ENCODE measurements around the gene SYNPO.

The SYNPO gene

DNA sequence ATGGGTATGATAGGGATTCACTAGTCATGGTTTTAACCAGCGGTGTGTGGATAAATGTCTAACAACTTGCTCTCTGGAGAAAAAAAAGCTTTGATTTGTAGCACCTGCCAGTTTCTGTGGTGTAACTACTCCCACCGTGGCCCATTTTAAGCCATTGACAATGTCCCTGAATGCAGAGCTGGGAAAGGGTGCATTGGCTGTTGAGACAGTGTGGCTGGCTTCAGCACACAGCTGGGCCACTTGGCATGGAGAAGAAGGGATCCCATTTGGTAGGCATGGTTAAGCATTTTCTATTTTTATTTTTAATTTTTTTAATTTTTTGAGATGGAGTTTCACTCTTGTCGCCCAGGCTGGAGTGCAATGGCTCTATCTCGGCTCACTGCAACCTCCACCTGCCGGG lies 31.5 kb upstream of the SYNPO start:
- no peak for DNase-seq

DNA sequence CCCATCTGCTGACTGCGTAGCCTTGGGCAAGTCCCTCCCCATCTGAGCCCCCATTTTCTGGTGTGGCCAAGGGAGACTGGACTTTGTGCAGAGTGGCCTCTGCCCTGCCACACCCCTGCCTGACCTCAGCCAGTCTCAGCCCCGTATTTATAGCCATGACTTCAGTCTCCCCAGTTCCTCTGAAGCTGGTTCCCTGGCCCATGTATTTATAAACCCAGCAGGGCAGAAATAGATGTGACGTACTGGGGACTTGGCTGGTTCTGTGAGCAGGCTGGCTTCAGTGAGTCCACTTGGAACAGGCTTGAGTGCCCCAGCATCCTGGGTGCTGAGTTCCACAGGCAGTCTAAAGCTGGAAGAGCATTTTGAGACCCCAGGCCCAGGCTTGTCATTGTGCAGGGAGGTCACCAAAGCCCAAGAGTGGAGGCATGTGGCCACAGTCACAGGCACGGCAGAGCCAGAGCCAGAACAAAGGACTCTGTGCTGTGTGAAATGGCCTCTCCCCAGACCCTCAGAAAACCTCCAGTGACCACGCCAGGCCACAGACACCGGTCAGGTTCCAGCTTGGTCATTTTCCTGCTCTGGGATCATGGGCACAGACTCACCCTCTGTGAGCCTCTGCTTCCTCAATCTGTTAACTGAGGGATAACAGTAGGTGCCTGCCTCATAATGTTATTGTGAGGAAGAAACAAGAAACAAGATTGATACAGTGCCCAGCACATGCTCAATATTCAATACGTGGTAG lies 30.4 kb upstream of the SYNPO start:
- DNase-seq = no peak

DNA sequence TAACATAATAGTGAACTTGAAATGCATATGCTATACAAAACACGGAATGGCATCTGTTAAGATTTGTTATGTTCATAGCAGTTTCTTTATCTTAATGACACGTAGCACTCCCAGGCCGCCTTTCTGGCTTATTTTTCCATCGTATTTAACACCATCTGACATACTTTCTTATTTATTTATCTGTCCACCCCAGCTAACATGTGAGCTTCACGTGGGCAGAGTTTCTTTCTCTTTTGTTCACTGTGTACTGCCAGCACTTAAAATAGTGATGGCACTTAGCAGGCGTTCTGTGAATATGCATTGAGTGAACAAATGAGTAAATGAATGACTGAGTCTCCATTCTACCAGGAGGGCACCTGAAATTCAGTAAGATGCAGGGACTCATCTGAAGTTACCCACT lies 29.4 kb upstream of the SYNPO start:
- no peak for DNase-seq

DNA sequence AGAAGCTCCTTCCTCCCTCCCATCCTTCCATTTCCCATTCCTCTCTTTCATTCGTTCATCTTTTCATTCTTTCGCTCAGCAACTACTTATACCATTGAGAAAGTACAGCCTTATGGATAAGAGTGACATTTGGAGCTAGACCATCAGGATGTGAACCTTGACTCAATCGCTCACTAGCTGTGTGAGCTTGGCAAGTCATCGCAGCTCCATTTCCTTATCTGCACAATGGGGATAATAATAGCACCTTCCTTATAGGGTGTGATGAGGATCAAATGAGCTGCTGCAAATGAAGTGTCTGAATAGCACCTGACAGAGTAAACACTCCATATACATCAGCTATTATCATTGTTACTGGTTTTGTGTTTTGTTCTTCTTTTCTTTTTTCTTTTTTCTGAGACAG lies 28.1 kb upstream of the SYNPO start:
- DNase-seq = no peak

DNA sequence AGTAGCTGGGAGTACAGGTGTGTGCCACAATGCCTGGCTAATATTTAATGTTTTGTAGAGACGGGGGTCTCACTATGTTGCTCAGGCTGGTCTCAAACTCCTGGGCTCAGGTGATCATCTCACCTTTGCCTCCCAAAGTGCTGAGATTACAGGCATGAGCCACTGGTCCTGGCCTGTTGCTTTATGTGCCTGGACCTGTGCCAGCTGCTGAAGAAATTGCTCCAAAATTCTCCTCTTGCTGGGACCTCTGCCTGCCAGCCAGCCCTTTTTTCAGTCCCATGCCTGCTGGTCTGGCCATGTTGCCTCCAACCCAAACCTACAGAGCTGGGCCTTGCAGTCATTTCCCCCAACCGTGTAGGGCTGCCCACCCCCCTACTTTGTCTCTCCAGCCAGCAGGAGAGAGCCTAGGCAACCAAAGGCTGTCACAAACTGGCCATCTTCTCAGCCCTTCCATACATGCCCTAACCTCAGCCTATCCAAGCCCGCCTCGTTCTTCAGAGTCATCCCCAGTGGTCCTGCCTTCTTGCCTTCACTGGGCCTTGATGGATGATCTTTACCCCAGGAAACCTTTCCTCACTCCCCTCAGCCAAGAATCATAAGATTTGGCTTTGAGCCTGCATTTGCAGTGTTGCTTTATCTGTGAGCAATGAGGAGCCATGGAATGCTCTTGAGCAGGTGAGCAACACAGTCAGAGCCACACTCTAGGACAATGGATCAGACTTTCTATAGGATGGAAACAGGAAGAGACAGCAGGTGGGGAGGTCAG lies 27.4 kb upstream of the SYNPO start:
- no peak for DNase-seq

DNA sequence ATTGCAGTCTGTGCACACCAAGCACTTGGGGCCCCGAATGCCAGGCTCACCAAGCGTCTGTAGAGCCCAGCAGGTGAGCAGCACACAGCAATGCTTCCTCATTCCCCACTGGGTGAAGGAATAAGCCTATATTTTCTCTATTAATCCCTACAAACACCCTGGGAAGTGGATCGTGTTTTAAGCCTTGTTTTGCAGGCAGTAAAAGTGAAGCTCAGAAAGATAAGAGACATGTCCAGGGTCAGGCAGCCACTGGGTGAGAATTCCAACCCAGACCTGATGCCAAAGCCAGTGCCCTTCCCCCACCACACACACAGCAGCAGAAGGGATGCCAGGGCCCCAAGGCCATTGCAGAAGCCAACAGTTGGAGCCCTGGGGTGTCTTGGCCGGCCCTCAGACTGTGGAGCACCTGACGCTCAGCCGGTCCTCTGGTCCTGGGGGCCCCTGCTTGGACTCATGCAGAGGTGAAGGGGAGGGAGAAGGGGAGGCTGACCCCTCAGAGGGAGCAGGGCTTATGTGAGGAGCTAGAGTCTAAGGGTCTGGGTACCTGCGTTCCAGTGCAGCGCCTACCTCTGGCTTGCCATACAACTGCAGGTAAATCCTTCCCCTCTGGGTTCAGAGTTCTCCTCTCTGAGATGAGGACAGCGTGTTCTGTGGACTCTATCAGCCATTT lies 26.3 kb upstream of the SYNPO start:
- no peak for DNase-seq

DNA sequence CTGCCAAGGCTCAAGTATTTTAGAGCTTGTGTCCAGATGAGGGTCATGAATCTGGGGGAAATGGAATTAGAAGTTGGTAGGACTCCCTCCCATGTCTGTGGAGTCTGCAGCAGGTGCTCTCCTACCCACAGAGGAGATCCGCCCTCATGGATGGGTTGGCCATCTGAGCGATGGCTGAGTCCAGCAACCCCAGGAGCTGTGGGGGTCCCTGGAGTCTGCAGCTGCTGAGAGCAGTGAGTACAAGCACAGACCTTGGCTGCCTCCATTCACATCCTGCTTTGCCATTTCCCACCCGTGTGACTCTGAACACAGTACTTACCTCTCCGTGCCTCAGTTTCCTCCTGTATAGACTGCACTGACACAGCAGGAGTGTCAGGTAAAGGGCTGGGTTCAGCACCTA lies 25.8 kb upstream of the SYNPO start:
- no peak for DNase-seq

DNA sequence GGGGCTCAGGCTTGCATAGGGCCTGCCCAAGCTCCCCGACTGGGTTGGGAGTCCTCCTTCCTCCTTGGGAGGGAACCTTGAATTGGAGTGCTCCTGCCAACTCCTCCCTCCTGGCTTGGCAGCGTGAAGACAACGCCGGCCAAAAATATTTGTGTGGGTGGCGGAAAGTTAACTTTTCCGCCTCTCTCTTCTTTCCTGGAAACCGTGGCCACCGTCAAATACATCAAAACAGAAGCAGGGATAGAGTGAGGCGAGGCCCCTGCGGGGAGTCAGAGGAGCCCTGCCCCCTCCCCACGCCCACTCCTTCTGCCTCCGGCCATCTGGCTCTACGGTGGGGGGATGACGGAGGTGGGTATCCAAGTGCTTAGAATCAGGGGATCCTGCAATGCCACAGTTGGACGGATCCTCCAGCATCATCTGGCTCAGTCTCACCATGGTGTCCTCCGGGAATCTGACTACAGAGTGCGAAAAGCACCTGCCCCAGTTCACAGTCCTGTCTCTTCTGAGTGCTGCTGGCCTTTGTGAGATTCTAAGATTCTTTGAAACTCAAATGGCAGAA lies 25.2 kb upstream of the SYNPO start:
- peak; percentile 49 for DNase-seq

DNA sequence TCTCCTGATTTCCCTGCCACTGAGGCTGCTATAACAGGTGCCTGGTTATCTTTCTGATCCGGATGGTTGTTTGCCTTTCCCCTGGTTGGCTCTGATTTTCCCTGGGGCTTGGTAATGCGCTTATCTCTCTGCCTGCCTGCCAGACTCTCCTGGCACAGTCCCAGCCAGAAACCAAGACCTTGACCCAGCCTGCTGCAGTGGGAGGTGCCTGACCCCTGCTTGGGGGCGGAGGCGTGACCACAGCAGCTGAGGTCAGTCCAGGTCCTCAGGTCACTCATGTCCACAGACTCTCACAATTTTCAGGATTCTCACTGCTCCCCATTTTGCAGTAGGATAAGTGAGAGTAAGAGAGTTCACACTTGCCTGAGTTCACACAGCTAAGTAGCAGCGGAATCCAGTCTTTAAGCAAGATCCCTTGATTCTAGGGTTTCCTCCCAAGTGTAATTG lies 24.4 kb upstream of the SYNPO start:
- no peak for DNase-seq

DNA sequence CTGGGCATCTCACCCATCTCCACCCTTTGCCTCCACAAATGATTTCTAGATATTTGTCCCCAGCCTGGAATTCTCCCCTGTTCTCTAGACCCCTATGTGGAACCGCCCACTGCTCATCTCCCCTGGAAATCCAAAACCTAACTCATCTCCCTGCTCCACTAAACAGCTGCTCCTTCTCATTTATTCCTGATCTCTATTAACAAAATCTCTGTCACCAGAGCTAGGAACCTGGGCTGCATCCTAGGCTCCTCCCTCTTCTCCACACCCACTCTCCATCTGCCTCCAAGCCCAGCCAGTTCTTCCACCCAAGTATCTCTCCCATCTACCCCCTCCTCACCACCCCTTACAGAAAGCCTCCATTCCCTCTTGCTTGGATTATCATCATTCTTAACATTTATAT lies 24.0 kb upstream of the SYNPO start:
- no peak for DNase-seq

DNA sequence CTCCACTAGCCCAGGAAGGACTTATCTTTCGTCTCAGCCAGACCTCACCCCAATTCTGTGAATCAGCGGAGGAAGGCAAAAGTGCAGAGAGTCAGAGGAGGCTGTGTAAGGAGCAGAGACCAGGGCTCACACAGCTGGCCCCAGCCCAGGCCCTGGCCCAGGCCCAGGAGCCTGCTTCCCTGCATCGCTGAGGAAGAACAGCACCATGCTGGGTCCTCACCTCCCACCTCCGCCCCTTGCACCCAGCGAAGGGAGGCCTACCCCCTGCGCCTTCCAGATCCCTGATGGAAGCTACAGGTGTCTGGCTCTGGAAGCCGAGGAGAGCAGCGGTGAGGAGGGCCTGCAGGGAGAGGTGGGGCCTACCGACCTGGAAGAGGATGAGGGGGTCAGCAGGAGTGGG lies 22.3 kb upstream of the SYNPO start:
- no peak for DNase-seq

DNA sequence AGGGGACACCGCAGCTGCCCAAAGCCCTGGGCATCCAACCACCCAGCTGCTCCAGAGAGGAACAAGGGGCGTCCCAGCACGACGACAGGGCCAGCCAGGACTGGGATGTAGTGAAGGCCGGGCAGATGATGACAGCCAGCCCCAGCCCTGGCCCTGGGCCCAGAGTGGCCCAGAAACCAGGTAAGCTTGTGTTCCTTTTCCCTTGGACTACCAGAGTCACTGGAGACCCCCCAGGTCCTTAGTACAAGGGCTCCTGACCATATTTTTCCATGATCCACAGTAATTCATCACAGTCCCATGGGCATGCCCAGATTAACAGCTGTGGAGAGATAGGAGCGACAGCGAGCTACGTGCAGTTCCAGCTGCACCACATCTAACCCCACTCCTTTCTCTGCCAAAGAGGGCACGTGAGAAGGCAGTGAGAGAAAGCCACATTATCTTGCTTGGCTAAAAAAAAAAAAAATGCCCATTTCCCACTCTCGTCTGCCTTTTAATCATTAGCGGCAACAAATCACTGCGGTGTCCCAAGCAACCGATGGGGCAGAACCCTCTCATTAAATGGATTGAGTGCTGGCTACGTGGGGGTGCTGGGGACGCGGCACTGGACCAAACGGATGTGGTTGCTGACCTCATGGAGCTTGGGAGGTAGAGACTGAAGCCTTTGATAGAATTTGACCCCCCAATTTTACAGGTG lies 21.7 kb upstream of the SYNPO start:
- no peak for DNase-seq

DNA sequence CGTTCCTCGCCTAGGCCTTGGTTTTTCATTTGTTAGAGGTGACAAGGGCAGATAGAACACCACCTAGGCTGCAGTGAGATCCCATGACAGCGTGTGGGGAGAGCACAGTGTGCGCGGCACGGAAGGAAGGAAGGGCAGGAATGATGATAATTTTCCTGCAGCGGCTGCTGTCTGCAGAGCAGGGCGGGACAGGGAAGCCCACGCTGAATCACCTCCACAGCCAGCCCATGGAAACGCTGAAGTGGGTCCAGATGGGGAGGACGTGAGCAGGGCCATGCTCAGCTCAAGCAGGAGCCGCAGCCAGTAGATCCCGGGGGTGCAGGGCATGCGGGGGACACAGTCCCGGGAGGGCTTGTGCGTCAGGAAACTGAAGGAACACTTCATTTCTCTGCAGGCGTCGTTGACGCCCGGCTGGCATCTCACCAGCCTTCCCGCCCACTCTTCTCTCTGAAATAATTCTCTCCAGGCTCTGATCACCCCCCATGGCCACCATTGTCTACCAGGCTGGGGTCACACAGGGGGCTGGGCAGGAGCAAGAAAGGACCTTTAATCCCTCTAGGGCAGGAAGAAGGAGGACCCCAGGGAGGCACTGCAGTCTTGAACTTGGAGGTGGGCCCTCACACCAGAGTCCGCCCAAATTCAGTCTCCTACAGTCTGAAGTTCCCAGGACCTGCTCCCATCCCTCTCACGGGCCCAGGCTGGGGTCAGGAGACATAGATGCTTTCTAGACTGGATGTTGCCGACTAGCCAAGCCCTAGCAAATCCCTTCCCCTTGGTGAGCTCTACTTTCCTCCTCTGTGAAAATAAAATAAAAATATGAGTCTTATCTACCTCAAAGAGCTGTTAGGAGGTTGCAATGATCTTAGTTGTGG lies 20.9 kb upstream of the SYNPO start:
- DNase-seq = peak; percentile 77

DNA sequence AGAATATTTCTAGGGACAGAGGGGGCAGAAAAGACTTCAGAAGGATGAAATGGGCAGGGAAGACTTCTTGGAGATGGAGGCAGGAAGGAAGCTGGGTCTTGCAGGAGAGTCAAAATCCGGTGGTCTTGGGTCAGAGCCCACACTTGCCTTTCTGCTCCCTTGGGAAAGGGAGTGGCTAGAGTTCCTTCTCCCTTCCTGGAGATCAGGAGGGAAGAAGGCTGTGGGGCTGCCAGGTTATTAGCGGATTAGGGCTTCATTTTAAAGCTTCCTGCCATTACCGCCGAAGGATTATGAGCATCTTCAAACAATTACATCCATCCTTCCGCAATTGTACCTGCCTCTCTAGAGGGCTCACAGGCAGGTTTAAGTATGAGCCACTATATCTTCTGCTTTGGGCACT lies 19.2 kb upstream of the SYNPO start:
- DNase-seq = no peak

DNA sequence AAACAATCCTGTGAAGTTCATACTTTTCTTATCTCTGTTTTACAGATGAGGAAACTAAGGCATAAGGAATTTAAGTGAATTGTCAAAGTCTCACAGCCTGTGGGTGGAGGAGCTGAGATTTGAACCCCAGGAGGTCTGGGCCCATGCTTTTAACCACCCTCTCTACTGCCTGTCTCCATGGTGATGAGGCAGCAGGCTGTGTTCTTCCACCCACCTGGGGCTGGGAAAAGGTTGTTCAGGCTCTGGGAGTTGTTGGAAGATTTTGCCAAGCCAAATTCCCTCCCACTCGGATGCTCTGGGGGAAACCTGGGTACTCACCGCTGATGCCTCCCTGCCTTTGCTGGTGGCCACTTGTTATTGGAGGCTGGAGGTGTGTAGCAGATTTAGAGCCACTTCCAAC lies 18.3 kb upstream of the SYNPO start:
- DNase-seq = no peak

DNA sequence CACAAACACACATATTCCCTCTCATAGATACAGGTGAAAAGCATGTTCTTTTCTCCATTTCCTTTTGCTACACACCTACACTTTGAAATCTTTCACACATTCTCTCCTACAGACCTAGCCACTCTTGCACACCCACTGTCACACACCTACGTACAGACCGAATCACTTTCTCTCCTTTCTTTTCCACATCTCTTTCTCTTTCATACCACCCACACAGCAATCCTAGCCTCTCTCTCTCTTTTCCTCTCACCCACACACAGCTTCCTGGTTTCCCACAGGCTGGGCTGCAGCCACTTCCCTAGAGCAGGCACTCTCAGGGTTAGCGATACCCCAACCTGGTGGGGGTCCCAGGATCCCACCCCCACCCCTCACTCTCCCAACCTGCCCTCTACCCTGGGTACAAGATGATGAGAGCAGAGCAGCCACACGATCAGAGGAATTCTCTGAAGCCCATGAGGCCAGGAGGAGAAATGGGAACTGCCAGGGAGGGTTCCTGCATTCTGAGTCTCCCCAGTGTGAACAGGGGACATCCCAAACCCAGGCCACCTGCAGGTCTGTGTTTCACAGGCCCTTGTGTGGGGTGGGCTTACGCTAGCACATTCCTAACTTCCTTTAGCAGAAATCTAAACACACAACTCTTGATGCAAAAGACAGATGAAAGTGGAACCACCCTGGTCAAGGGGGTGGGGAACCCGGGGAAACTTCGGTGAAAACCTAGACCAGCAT lies 17.1 kb upstream of the SYNPO start:
- no peak for DNase-seq

DNA sequence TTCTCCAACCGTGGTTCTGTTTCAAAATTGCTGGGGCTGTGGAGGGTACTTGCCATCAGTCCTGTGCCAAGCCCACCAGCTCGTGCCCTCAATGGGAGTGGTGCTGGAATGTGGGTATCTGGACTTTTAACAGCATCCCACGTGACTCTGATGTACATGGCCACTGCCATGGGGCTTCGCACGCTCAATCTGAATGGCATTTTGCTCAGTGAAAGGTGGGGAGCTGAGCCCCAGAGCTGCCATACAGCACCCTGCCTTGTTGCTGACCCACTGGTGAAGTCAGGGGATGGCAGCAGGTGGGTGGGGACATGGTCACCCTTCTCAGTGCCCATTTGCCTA lies 16.6 kb upstream of the SYNPO start:
- DNase-seq = no peak

DNA sequence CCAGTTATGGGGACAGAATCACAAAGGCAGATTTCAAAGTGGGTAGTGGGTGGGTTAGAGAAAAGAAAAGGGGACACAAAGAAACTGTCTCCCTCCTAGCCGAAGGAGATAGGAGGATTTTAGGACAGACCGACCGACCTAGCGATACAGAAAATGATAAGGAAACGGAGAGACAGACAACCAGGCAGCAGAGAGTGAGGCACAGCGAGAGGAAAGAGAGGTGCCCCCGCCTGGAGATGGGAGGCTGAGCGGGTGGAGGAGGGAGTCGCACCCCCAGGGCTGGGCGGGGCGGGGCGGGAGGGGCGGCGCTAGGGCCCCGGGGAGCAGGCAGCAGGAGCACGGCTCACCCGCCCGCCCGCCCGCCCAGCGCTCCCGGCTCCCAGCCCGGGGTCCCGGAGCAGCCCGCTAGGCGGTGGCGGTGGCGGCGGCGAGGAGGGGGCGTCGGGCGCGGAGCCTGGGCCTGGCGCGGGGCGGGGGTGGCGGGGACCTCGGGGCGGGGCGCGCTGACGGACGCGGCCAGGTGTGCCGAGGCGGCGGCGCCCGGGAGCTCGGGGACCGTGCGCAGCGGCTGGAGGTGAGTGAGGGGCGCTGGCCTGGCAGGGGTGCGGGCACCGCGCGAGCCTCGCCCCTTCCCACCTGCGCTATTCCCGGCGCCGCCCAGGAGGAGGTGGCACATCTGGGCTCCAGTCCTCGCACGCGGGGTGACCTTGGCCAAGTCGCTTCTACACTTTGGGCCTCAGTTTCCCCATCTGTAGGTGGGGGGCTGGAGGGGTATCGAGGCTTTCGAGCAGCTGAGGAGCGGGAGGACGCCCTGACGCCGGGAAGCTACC lies 15.9 kb upstream of the SYNPO start:
- no peak for DNase-seq

DNA sequence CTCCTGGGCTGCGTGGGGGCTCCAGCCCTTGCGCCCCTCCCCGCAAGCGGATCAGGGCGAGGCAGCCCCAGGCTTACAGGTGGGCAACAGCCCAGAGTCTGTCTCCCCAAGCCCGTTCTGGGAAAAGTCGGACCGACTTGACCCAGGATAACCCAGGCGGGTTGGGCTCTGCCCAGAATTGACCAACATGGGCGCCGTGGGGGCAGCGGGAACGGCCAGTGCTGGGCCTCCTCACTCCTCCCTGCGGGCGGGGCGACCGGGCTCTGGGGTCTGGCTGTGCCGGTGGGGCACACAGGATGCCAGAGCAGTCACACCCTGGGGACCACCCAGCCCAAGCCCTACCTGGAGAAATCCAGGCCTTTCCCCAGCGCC lies 15.3 kb upstream of the SYNPO start:
- DNase-seq = no peak

Data from fibroblast of skin of abdomen (primary cell).